Ovary (tissue), 3 donors: ENCODE measurements around the gene ZNF664.

Experiments used
- CTCF ChIP-seq, 3 donors: fragments of 450-650 bp in 2 of 3; fragments of 200-600 bp in 1 of 3; IDR thresholded peaks; one replicate each; pipeline versions ENCODE4 v1.5.1 to v1.8.0; 2016 to 2022; ENCODE audit warnings: antibody characterized with exemption in 3 of 3, mild to moderate bottlenecking in 1 of 3
- EP300 ChIP-seq: sonication (generic); formaldehyde crosslinking; IDR thresholded peaks from one replicate; pipeline ENCODE4 v1.6.1; 2017; ENCODE audit warnings: antibody characterized with exemption
- POLR2A ChIP-seq: fragments of 450-650 bp; IDR thresholded peaks from one replicate; pipeline ENCODE4 v1.6.1; 2017; ENCODE audit warnings: antibody characterized with exemption, mild to moderate bottlenecking, moderate library complexity
- donor health status: DM: no; HTN: no; CAD: no.

- TF ChIP-seq POLR2A, result no peak
- no peak for TF ChIP-seq CTCF (IDR thresholded peaks at IDR 0.05)
- no peak for TF ChIP-seq EP300
Observed at GRCh38 chr12:123967121-123967586, 5.9 kb upstream of the ZNF664 start.
